ENCODE data around the gene RPL10A. TPM values are rescaled to one million over a fixed set of nuclear protein-coding genes. Genes with fewer than 3 reads are reported as not detected.

The RPL10A gene
- total and polyA plus RNA-seq, 2 of the 13 experiments (the other 11 are each of a cell fraction or from before 2014, with no cell fraction given), result 1,854 to 2,726 TPM

DNA sequence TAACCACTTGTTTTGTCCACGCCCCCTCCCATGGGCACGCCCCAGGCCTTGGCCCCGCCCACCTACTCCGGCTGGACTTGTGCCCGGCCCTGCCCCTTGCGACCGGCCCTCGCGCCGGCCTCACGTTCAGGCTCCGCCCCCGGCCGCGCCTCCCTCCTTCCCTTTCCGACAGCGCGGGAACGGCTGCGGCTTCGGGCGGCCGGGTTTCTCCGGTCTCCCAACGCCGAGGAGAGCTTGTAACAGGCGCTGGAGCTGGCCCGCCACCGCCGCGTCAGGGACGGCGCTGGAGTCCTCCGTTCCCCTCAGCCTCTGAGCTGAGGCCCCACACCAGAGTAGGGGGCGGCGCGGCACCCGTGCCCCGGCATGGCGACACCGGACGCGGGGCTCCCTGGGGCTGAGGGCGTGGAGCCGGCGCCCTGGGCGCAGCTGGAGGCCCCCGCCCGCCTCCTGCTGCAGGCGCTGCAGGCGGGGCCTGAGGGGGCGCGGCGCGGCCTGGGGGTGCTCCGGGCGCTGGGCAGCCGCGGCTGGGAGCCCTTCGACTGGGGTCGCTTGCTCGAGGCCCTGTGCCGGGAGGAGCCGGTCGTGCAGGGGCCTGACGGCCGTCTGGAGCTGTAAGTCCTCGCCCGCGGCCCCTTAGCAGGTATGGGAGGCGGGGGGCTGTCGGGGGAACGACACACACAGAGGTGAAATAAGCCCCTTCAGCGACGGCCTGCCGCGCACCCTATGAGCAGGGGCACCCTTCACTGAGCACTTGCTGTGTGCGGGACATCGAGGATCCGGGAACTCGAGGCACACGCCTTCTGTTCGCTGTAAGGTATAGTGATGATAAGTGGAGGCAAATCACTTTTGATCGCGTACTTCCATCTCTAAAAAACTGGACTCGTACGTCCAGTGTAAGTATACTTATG, 15.8 kb upstream of the RPL10A start, which contains the start of gene FANCE (continued):
- TF ChIP-seq, protein P1, sequence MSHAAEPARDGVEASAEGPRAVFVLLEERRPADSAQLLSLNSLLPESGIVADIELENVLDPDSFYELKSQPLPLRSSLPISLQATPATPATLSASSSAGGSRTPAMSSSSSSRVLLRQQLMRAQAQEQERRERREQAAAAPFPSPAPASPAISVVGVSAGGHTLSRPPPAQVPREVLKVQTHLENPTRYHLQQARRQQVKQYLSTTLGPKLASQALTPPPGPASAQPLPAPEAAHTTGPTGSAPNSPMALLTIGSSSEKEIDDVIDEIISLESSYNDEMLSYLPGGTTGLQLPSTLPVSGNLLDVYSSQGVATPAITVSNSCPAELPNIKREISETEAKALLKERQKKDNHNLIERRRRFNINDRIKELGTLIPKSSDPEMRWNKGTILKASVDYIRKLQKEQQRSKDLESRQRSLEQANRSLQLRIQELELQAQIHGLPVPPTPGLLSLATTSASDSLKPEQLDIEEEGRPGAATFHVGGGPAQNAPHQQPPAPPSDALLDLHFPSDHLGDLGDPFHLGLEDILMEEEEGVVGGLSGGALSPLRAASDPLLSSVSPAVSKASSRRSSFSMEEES (CRISPR knock-in tag; IDR thresholded peaks at IDR 0.05), result peak; percentile 62; the same call in 1 of the 2 replicates
- TF ChIP-seq CBFB (CRISPR knock-in tag; IDR thresholded peaks at IDR 0.05) (peak; percentile 77), GATAD1 (CRISPR knock-in tag; IDR thresholded peaks at IDR 0.05) (peak; percentile 80), FOSL2 (CRISPR knock-in tag; IDR thresholded peaks at IDR 0.05) (no peak), SRY (CRISPR knock-in tag; IDR thresholded peaks at IDR 0.05) (peak; percentile 91), RBM22 (optimal IDR thresholded peaks at IDR 0.05; ENCODE audit: low read length) (no peak), ZSCAN29 (CRISPR knock-in tag; conservative IDR thresholded peaks at IDR 0.05) (no peak), ZSCAN20 (CRISPR knock-in tag; IDR thresholded peaks at IDR 0.05; ENCODE audit: borderline replicate concordance) (no peak; the same call in 1 of the 2 replicates), ZFAT (CRISPR knock-in tag; conservative IDR thresholded peaks at IDR 0.05) (no peak), GABPA (IDR thresholded peaks at IDR 0.05; ENCODE audit: low read depth, low read length) (no peak), GABPA (CRISPR knock-in tag; IDR thresholded peaks at IDR 0.05; ENCODE audit: low read depth) (no peak), ZNF589 (CRISPR knock-in tag; conservative IDR thresholded peaks at IDR 0.05) (no peak), SP4 (CRISPR knock-in tag; IDR thresholded peaks at IDR 0.05) (peak; percentile 90)
- TF ChIP-seq, protein P2, sequence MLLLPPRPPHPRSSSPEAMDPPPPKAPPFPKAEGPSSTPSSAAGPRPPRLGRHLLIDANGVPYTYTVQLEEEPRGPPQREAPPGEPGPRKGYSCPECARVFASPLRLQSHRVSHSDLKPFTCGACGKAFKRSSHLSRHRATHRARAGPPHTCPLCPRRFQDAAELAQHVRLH (CRISPR knock-in tag; IDR thresholded peaks at IDR 0.05; ENCODE audit: borderline replicate concordance, low read depth), result 0 out of 2 replicates have a peak, but pooled peaks have one; percentile 72
- TF ChIP-seq, protein P3, sequence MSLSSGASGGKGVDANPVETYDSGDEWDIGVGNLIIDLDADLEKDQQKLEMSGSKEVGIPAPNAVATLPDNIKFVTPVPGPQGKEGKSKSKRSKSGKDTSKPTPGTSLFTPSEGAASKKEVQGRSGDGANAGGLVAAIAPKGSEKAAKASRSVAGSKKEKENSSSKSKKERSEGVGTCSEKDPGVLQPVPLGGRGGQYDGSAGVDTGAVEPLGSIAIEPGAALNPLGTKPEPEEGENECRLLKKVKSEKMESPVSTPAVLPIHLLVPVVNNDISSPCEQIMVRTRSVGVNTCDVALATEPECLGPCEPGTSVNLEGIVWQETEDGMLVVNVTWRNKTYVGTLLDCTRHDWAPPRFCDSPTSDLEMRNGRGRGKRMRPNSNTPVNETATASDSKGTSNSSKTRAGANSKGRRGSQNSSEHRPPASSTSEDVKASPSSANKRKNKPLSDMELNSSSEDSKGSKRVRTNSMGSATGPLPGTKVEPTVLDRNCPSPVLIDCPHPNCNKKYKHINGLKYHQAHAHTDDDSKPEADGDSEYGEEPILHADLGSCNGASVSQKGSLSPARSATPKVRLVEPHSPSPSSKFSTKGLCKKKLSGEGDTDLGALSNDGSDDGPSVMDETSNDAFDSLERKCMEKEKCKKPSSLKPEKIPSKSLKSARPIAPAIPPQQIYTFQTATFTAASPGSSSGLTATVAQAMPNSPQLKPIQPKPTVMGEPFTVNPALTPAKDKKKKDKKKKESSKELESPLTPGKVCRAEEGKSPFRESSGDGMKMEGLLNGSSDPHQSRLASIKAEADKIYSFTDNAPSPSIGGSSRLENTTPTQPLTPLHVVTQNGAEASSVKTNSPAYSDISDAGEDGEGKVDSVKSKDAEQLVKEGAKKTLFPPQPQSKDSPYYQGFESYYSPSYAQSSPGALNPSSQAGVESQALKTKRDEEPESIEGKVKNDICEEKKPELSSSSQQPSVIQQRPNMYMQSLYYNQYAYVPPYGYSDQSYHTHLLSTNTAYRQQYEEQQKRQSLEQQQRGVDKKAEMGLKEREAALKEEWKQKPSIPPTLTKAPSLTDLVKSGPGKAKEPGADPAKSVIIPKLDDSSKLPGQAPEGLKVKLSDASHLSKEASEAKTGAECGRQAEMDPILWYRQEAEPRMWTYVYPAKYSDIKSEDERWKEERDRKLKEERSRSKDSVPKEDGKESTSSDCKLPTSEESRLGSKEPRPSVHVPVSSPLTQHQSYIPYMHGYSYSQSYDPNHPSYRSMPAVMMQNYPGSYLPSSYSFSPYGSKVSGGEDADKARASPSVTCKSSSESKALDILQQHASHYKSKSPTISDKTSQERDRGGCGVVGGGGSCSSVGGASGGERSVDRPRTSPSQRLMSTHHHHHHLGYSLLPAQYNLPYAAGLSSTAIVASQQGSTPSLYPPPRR (CRISPR knock-in tag; IDR thresholded peaks at IDR 0.05; ENCODE audit: borderline replicate concordance), result no peak; the same call in 1 of the 2 replicates
- TF ChIP-seq, protein P4, sequence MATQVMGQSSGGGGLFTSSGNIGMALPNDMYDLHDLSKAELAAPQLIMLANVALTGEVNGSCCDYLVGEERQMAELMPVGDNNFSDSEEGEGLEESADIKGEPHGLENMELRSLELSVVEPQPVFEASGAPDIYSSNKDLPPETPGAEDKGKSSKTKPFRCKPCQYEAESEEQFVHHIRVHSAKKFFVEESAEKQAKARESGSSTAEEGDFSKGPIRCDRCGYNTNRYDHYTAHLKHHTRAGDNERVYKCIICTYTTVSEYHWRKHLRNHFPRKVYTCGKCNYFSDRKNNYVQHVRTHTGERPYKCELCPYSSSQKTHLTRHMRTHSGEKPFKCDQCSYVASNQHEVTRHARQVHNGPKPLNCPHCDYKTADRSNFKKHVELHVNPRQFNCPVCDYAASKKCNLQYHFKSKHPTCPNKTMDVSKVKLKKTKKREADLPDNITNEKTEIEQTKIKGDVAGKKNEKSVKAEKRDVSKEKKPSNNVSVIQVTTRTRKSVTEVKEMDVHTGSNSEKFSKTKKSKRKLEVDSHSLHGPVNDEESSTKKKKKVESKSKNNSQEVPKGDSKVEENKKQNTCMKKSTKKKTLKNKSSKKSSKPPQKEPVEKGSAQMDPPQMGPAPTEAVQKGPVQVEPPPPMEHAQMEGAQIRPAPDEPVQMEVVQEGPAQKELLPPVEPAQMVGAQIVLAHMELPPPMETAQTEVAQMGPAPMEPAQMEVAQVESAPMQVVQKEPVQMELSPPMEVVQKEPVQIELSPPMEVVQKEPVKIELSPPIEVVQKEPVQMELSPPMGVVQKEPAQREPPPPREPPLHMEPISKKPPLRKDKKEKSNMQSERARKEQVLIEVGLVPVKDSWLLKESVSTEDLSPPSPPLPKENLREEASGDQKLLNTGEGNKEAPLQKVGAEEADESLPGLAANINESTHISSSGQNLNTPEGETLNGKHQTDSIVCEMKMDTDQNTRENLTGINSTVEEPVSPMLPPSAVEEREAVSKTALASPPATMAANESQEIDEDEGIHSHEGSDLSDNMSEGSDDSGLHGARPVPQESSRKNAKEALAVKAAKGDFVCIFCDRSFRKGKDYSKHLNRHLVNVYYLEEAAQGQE (IDR thresholded peaks at IDR 0.05; ENCODE audit: borderline replicate concordance in 1 of 2, low read depth in 1 of 2, low read length in 2 of 2), result no peak
